Measurements from ENCODE around the gene LTB4R2. TPM values are rescaled to one million over a fixed set of nuclear protein-coding genes. Genes with fewer than 3 reads are reported as not detected.
A peak's percentile ranks its signal among the peaks of the same experiment; 100 is the strongest.

Gene LTB4R2
- total and polyA plus RNA-seq, 2 donors (not counting 3 experiments of a cell fraction or from before 2014, with no cell fraction given), result 5.5 to 13.1 TPM

GRCh38 chr14:24329736-24330135 lies 19.8 kb downstream of the LTB4R2 start:
- Histone ChIP-seq H3K4me3 (replicated peaks in 1 of 3; ENCODE audit: insufficient read depth in 1 of 3, low read depth in 1 of 3, low read length in 3 of 3) (no peak overlapping the region), H3K27ac (ENCODE audit: insufficient read depth, low read depth, low read length) (no peak overlapping the region), H4K20me1 (replicated peaks; ENCODE audit: control insufficient read depth, extremely low read depth, insufficient read depth, low read length) (no peaks in the 10 kb centered on the region), H3K9ac (replicated peaks; ENCODE audit: extremely low read depth, insufficient read depth, low read length) (no peak overlapping the region), H3K27me3 (ENCODE audit: control insufficient read depth in 2 of 2, insufficient read depth in 2 of 2, low read length in 2 of 2) (no peaks in the 10 kb centered on the region), H3K79me2 (ENCODE audit: control insufficient read depth, insufficient read depth, low read length) (no peaks in the 10 kb centered on the region), H3K4me1 (ENCODE audit: control insufficient read depth, extremely low read depth, insufficient read depth, low read length) (peaks cover 17% of the 10 kb centered on the region), H3K36me3 (ENCODE audit: control insufficient read depth in 2 of 2, extremely low read depth in 1 of 2, insufficient read depth in 2 of 2, low read length in 2 of 2) (peaks cover 0 to 13% of the 10 kb centered on the region in 2 experiments), H3K9me1 (replicated peaks; ENCODE audit: control insufficient read depth, extremely low read depth, insufficient read depth, low read length) (no peaks in the 10 kb centered on the region), H3K4me2 (ENCODE audit: insufficient read depth, low read length) (no peak overlapping the region), H2AFZ (ENCODE audit: low read depth, low read length) (no peak overlapping the region), H3K9me3 (replicated peaks; ENCODE audit: control insufficient read depth, insufficient read depth, low read length) (no peaks in the 10 kb centered on the region)
- POLR2A ChIA-PET, result no interaction called here
- TF ChIP-seq, protein P1, sequence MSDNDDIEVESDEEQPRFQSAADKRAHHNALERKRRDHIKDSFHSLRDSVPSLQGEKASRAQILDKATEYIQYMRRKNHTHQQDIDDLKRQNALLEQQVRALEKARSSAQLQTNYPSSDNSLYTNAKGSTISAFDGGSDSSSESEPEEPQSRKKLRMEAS (IDR thresholded peaks at IDR 0.05; ENCODE audit: insufficient read depth, insufficient read length), result no peak
- TF ChIP-seq POLR2AphosphoS5 (IDR thresholded peaks at IDR 0.05; ENCODE audit: insufficient read depth, low read depth, low read length) (peak; percentile 28), POLR2A (IDR thresholded peaks at IDR 0.05; ENCODE audit: low read depth, low read length) (peak; percentile 40)
- CTCF ChIA-PET, result interaction anchor here (1.0 to 20.1 kb wide), 3 partner anchors 33 to 104 kb away, joined by 3 to 811 read pairs (median 3); partner anchors contain the start of genes CBLN3 and KHNYN
- no peak for DNase-seq (ENCODE audit: low read depth, low spot score)
- intact Hi-C loops (cut with micrococcal nuclease), result no loop called here
- dilution Hi-C loops (cut with MboI; ENCODE audit: extremely low pct_ligation_motif_present, low sequenced_read_pairs), result no loop called here
- no TSS peak for BruUV-seq (replicated peaks)
- no peak for FAIRE-seq

- H3K27ac ChIP-seq (ENCODE audit: insufficient read depth, low read depth, low read length), result no peak overlapping the region
- H2AFZ ChIP-seq (ENCODE audit: low read depth, low read length), result no peak overlapping the region
- ChIA-PET CTCF (interaction anchor here (0.6 to 20.1 kb wide), 9 partner anchors 13 to 216 kb away, joined by 3 to 811 read pairs (median 7); partner anchors contain the start of genes CBLN3, CIDEB, DCAF11 and KHNYN), POLR2A (no interaction called here)
- H3K36me3 ChIP-seq (ENCODE audit: control insufficient read depth in 2 of 2, extremely low read depth in 1 of 2, insufficient read depth in 2 of 2, low read length in 2 of 2), result peaks cover 0 to 8% of the 10 kb centered on the region in 2 experiments
- no peaks in the 10 kb centered on the region for H4K20me1 ChIP-seq (replicated peaks; ENCODE audit: control insufficient read depth, extremely low read depth, insufficient read depth, low read length)
- TF ChIP-seq POLR2A (IDR thresholded peaks at IDR 0.05; ENCODE audit: low read depth, low read length), result peak; percentile 47
- no peak for TF ChIP-seq MYC (IDR thresholded peaks at IDR 0.05; ENCODE audit: low read depth, low read length)
- H3K4me3 ChIP-seq (replicated peaks in 1 of 3; ENCODE audit: insufficient read depth in 1 of 3, low read depth in 1 of 3, low read length in 3 of 3), result no peak overlapping the region
- H3K9me3 ChIP-seq (replicated peaks; ENCODE audit: control insufficient read depth, insufficient read depth, low read length), result no peaks in the 10 kb centered on the region
- H3K79me2 ChIP-seq (ENCODE audit: control insufficient read depth, insufficient read depth, low read length), result no peaks in the 10 kb centered on the region
- intact Hi-C loops (cut with micrococcal nuclease) (no loop called here), dilution Hi-C loops (cut with MboI; ENCODE audit: extremely low pct_ligation_motif_present, low sequenced_read_pairs) (no loop called here)
- H3K4me2 ChIP-seq (ENCODE audit: insufficient read depth, low read length), result no peak overlapping the region
- DNase-seq (ENCODE audit: low read depth, low spot score) (no peak), FAIRE-seq (no peak)
- H3K9me1 ChIP-seq (replicated peaks; ENCODE audit: control insufficient read depth, extremely low read depth, insufficient read depth, low read length), result no peaks in the 10 kb centered on the region
- H3K27me3 ChIP-seq (ENCODE audit: control insufficient read depth in 2 of 2, insufficient read depth in 2 of 2, low read length in 2 of 2), result no peaks in the 10 kb centered on the region
- BruUV-seq (replicated peaks), result no TSS peak
- H3K4me1 ChIP-seq (ENCODE audit: control insufficient read depth, extremely low read depth, insufficient read depth, low read length), result peaks cover 29% of the 10 kb centered on the region
- H3K9ac ChIP-seq (replicated peaks; ENCODE audit: extremely low read depth, insufficient read depth, low read length), result no peak overlapping the region
These were observed 21.2 kb downstream of the LTB4R2 start for GRCh38 chr14:24330973-24331674.

All from endothelial cell of umbilical vein (primary cell).